NCI-H2107 (cell line): ENCODE data around the gene PTPN13.

Experiments
- DNase-seq: peaks from one replicate; lab custom pipeline; 2025; lab: John Stamatoyannopoulos, UW

PTPN13 gene

DNA sequence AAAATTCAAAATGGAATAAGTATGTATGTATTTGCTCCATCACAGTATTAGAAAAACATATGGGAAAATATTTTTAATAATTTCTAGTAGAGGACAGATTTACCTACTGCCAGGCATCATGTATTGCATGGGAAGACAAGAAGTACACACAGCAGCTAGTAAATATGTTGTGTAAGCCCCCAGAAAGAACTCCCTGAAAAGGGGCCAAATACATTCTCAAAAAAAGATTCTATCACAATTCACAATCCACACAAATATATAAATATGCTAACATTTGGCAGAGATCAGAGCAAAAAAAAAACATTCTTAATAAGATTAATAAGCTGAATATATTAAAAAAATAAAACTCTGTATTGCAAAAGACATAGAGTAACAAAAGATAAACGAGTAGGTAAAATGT is 227.0 kb downstream of the PTPN13 start:
- DNase-seq: no peak

DNA sequence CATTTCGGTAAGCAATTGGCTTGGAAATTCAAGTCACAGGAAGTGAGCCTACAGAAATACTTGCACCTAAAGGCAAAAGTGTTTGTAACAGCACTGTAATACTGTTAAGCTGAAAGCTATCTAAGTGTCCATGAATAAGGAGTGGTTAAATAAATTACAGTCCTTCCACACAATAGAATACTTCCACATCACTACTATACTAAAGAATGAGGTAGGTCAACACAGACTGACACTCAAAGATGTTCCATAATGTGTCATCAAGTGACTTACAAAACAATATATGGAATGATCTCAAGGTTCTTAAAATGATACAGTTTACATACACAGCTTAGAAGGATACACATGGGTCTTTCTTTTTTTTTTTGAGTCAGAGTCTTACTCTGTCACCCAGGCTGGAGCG is 228.0 kb downstream of the PTPN13 start:
- no peak for DNase-seq

DNA sequence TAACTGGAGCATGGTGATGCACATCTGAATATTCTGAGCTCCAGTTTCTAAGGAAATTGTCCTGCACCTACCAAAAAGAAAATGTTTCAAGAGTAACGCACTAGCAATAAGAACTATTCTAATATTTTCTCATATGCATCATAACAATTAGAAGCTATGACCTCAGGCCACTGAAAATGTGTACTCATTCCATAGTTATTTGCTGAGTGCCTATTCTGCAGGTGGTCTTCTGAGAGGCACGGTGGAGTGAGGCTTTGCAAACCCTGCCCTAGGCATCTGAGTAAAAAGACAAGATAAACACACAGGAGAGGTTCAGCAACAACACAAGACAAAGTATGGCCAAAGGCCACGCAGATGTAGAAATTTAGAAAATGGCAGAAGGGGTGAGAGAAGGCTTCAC is 231.4 kb downstream of the PTPN13 start:
- DNase-seq: no peak

DNA sequence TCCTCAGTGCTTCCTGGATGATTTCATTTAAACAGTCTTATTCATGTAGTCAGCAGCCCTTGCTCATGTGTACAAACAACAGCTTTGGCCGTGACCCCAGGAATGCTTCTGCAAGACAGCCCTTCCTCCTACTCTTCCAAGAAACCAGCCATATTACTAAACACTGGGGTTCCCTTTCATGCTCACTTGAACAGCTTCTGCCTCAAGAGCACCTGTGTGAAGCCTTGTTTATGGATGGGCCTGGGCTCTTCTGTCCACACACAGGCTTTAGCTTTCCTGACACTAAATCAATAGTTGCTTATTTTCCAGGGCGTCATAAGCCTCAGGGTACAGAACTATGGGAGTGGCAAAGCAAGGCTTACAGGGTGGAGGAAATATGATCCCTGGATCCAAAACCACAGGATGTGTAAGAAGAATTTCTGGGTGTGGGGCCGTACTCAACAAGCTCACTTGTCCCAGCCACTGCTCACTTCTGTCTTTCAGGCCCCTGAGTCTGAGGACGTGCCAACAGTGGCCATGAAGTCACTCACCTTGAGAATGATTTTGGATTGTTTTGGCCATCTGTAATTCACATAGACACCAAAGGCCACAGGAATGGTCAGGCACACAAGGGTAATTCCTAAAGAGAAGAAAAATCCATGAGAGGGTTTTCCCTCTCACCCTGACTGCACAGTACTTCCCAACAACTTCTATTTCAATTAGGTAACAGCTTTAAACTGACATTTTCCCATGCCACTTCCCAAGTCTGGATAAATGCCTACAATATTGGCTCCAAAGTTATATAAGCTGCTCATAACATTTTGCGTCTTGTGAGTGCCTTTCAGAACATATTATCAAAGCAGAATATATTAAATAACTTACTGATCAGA is 237.4 kb downstream of the PTPN13 start:
- DNase-seq: peak; percentile 14

DNA sequence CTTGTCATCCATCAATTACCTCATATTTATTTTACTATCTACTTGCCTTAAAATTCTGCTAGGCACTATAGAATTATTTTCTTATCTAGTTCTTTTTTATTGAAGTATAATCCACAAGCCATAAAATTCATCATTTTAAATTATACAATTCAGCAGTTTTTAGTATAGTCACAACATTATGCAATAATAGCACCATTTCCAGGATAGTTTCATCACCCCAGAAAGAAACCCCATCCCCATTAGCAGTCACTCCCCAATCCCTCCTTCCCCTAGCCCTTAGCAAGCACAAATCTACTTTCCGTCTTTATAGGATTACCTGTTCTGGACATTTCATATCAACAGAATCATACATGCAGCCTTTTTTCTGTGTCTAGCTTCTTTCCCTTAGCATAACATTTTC is 239.5 kb downstream of the PTPN13 start:
- DNase-seq: no peak

DNA sequence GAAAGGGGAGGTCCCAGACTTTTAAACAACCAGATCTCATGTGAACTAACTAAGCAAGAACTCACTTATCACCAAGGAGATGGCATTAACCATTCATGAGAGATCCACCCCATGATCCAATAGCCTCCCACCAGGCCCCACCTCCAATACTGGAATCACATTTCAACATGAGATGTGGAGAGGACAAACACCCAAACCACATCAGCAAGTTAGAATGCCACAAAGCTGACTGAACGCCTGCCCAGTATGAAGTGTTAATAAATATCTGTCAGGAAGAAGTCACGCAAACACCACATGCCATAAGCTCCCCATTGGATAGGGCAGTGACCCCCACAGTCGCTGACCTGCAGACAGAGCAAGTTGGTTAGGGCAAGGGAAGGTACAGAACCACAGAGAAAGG is 240.8 kb downstream of the PTPN13 start:
- DNase-seq: no peak

DNA sequence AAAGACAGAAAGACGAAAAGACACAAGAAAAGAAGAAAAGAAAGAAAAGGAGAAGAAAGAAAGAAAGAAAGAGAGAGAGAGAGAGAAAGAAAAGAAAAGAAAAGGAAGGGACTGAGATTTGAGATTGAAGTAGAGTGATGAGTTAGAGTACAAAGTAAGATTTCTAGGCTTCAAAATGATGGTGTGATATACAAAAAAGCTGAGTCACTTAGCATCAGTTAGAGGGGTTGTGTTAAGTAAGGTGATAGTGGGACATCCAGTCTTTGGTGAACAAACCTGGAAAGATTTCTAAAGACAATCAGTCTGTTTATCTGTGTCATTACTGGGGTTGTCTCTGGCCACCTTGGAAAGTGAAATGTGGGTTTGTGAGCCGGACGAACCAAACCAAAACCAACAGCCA is 241.6 kb downstream of the PTPN13 start:
- DNase-seq: no peak

DNA sequence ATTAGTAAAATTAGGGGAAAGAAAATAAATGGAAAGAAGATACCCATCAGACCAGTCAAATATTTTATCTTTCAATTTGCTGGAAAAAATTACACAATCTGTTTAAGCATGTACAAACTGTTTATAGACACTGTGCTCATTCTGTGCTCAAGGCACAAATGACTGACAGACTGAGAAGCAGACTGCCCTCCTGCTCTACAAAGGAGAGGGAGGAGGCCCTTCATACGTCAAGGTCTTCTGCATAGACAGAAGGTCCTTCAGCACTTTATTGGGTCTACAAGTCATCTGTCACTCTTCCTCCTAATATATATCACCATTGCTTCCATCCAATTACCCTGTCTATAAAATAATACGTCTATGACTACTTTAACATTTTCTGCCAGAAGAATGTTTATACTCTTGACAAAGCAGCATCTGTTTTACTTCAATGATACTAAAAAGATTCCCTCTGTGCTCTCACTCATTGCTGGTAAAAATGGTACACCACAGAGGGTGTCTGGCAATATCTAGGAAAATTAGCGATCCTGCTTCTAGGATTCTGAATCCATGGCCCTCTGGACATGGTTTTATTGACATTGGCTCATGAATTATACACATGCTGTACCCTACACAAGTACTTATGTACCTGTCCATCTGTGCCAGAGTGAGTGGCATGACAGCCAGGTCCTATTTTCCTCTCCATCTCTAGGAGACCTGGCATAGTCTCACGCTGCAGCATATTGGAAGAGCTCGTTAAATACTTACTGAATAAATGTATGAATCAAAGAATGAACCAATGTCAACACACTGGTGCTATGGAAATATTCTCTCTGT is 243.8 kb downstream of the PTPN13 start:
- DNase-seq: no peak

DNA sequence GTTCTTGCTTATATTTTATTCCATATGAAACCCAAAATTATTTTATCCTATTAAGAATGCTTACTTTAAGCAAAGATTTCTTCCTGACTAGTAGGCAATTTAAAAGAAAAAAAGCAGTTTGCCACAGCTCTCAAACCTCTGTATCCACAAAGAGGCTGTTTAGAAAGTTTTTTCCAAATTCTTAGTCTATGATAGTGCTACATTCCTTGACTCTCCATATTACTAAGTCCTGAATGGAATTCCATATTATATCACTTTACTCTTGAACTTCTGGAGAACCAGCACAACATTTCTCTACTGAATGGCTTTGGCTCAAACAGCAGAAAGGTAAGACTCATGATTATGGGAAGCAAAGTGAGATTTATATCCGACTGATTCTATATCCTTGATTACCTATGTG is 246.7 kb downstream of the PTPN13 start:
- no peak for DNase-seq

DNA sequence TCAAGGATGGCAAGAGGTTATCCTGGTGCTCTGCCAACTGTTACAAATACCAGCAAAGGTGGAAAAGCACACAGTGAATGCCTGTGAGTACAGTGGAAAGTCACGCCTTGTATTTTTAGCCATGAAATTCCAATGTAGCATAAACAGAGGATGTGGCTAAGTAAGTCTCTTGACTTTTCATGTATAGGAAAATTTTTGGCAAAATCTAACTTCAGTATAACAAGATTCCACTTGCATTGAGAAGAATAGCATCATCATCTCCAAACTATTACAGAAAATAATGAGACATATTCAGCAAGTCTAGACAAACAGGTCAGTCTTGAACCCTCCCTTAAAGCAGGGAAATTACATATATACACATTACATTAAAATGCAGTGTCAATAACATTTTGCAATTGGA is 247.2 kb downstream of the PTPN13 start:
- no peak for DNase-seq

DNA sequence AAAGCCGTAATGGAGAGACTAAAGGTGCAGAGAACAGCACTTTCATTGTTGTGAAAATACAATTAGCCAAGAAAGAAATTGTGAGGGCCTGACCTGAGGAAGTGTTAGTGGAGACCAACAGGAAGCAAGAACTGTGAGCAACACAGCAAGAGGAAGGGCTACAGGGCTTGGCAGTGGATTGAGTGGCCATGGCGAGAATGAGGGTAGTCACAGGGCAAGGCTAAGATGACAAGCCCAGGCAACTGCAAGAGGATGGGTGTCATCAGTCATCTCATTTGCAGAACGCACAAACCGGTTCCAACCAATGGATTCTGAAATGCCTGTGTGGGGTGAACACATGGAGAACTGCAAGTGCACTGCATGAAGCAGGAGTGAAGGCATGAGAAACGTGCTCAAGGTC is 251.5 kb downstream of the PTPN13 start:
- no peak for DNase-seq

DNA sequence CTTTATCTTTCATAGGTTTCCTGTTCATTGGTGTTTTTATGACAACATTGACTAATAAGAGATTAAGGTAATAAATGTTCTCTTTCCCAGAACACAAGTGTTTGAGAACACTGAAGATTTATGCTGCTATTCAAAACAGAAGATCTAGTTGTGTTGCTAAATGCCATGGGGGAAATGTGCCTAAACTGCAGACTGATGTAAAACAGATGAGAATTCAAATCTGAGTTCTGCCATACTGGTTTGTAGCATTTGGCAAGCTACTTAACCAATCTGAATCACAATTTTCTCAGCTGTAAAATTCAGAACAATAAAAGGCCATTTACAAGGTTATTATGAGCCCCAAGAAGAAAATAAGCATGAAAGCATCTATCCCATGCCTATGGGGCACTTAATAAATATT is 252.8 kb downstream of the PTPN13 start:
- DNase-seq: no peak

DNA sequence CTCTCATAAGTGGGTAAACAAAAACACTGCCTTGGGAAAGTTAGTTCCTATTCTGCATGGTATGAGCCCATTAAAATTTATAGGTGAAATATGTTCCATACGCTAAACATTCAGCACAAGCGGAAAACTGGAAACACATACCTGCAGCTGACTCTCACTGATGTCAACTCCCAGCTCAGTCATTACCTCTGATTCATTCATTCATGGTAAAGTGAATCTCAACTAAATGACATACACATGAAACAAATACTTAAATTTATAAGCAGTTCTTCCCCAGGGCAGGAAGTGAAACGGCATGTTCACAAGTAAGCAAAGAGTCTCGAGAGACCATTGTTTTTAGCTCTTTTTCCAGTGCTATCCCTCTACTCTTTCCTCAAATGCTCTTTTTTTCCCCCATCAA is 253.5 kb downstream of the PTPN13 start:
- no peak for DNase-seq

DNA sequence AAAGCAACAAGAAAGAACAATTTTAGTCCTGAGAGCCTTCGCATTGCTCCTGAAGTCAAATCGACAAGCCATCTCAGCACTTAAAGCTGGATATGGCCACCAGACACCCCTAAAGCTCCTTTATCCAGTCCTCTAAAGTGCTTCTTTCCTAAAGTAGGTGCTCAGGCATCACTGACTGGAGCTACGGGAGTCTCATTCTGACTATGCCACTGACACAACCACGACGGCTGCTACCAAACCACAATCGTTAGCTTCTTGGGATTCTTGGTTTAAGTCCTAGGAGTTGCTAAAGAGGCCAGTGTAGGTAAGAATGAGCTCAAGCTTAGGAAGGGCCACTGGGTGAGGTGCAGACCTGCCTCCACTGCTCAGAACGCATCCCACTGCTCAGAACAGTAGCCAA is 254.0 kb downstream of the PTPN13 start:
- no peak for DNase-seq

DNA sequence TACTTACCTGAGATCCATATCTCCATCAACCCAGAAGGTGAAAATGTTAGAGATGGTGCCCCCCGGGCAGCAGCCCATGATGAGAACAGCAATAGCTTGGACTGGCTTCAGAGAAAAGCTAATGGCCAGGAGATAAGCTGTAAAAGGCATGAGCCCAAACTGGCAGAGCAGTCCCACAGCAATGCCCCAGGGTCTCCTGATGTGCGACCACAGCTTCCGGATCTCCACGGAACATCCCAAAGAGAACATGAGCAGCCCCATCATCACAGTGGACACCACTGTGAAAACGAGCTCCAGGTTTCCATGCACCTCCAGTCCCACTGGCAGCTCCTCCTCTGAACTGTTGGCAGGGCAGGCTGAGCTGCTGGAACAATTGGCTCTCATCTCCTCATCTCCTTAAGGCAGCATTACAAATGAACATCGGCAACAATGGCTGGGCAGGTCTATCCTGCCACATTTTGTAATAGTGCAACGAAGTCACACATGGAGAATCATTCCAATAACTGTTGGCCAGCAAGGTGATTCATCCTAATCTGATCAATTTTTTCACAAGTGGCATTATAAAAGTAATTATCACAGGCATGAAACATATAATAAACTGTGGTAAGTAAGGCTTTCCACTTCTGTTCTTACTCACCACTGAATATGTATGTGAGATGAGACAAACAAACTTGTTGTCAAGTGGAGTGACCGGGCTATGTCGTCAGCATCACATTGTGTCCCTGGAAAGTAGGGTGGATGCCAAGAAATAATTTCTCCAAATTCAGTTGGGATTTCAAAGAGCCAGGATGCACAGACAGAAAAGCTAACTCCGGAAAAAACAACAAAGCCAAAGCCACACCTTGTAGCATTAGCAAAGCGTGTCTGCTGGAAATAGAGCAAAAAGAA is 254.9 kb downstream of the PTPN13 start, which contains the start of gene SLC10A6:
Gene SLC10A6, minus strand, starts transcription at position 653 of the 888 bp plus-strand sequence. Its CDS starts 269 bp downstream, at position 384.
- no peak for DNase-seq

DNA sequence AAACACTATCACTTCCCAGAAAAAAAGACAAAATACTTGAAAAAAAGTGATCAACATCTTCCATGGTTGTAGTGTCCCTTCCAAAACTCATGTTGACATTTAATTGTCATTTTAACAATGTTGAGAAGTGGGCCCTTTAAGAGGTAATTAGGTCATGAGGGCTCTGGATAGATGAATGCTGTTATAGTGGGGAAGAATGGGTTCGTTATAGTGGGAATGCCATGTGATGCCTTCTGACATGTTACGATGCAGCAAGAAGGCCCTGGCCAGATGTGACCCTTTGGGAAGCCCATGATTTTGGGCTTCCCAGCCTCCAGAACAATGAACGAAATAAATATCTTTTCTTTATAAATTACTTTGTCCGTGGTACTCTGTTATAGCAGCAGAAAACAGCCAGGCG is 259.1 kb downstream of the PTPN13 start:
- no peak for DNase-seq

DNA sequence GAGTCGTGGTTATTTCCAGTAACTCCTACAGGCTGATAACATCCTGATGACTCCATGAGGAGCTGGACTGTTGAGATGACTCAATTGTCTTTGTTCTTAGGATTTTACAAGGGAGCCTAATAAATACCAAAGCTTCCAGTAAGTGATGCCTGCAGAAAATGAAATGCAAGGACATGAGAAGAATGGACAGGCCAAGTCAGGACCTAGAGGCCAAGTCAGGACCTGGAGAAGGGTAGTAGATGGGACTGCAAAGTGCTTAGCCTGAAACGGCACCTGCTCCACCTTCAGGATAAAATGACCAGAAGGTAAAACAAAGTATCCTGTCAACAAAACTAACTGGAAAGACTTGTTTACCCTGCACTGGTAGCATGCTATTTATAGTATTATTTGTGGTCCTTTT is 261.5 kb downstream of the PTPN13 start:
- DNase-seq: no peak

DNA sequence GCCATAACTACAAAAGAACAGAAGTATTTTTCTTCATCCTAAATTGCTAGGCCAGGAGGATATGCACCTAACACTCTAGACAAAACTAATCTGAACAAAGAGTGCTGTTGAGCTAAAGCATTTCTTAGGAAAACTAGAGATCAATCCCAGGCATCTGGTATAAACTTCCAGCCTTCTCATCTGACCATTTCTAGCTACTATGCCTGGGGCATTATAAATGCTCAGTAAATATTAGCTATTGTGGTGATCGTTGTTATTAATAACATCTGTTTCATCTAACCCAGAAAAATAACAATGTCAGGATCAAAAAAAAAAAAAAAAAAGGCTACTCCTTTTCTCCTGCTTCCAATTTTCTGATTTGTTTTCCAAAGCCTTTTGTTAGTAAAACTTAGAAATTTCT is 262.8 kb downstream of the PTPN13 start:
- DNase-seq: no peak

DNA sequence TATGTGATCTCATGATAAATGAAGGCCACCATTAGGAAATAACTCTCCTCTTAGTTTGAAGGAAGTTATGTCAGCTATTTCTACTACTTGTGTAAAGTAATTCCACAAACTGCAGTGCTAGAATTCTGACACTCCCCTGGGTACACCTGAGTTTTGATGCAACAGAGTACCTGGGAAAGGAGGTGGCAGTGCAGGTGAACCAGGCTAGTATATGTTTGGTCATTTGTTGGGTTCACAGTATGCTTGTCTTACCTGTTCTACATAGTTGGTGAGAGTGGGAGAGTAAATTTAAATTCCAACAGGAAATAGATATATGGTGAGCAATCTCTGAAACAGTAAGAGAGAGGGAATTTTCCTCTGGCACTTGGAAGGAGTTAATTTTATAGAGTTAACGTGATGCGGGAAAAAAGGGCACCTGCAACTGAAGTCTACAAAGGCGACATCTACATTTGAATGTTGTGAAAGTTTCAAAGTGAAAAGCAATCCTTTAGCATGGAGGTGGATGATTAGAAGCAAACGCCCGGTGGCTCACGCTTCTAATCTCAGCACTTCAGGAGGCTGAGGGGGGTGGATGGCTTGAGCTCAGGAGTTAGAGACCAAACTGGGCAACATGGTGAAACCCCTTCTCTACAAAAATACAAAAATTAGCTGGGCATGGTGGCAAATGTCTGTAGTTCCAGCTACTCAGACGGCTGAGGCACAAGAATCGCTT is 263.4 kb downstream of the PTPN13 start:
- no peak for DNase-seq
